H9 (cell line): ENCODE results near the gene EOMES. TPM values are rescaled to one million over a fixed set of nuclear protein-coding genes. Genes with fewer than 3 reads are reported as not detected.

ENCODE experiments used
- DNase-seq: peaks from one replicate; pipeline ENCODE4 v3.0.0-alpha.2; 2017
- H2AFZ ChIP-seq: one replicate; pipeline ENCODE4 v1.6.1; 2013; ENCODE audit warnings: mild to moderate bottlenecking, low read length, control low read depth, moderate library complexity
- H2AK5ac ChIP-seq: 2 replicates; pipeline ENCODE4 v1.6.1; 2013; ENCODE audit warnings: low read length, control low read depth, mixed read lengths; ENCODE audit not compliant: insufficient read length
- H2BK120ac ChIP-seq: one replicate; pipeline ENCODE4 v1.6.1; 2013; ENCODE audit warnings: low read depth, mild to moderate bottlenecking, low read length, control low read depth, inconsistent platforms; ENCODE audit not compliant: poor library complexity, severe bottlenecking
- H2BK12ac ChIP-seq: 2 replicates; pipeline ENCODE4 v1.6.1; 2013; ENCODE audit warnings: low read length, control low read depth, mixed read lengths, low read depth; ENCODE audit not compliant: insufficient read length
- H2BK15ac ChIP-seq: 2 replicates; pipeline ENCODE4 v1.6.1; 2013; ENCODE audit warnings: low read depth, low read length, control low read depth
- H2BK20ac ChIP-seq: one replicate; pipeline ENCODE4 v1.6.1; 2013; ENCODE audit warnings: low read depth, mild to moderate bottlenecking, low read length, control low read depth, inconsistent platforms; ENCODE audit not compliant: poor library complexity, severe bottlenecking
- H2BK5ac ChIP-seq: 2 replicates; pipeline ENCODE4 v1.6.1; 2013; ENCODE audit warnings: low read length, control low read depth, mixed read lengths; ENCODE audit not compliant: insufficient read length
- H3K14ac ChIP-seq: 2 replicates; pipeline ENCODE4 v1.6.1; 2013; ENCODE audit warnings: low read length, control low read depth; ENCODE audit not compliant: insufficient read depth
- H3K18ac ChIP-seq: 2 replicates; pipeline ENCODE4 v1.6.1; 2013; ENCODE audit warnings: low read depth, mild to moderate bottlenecking, mixed read lengths, low read length, control low read depth; ENCODE audit not compliant: insufficient read length
- H3K23ac ChIP-seq: 2 replicates; pipeline ENCODE4 v1.6.1; 2013; ENCODE audit warnings: low read length, control low read depth, mixed read lengths, low read depth; ENCODE audit not compliant: insufficient read length
- H3K23me2 ChIP-seq: 2 replicates; pipeline ENCODE4 v1.6.1; 2013; ENCODE audit warnings: low read depth, mild to moderate bottlenecking, mixed read lengths, low read length, control low read depth; ENCODE audit not compliant: insufficient read length, poor library complexity, severe bottlenecking
- H3K27ac ChIP-seq: 2 replicates; pipeline ENCODE4 v1.5.1; 2013; ENCODE audit warnings: low read length, control low read depth, mixed read lengths, low read depth; ENCODE audit not compliant: insufficient read length
- H3K27me3 ChIP-seq: 2 replicates; pipeline ENCODE4 v1.6.1; 2013; ENCODE audit warnings: low read length, control low read depth, inconsistent platforms; ENCODE audit not compliant: insufficient read depth
- H3K4ac ChIP-seq: 2 replicates; pipeline ENCODE4 v1.6.1; 2013; ENCODE audit warnings: low read depth, mild to moderate bottlenecking, control low read depth, inconsistent platforms, low read length, moderate library complexity
- H3K4me1 ChIP-seq: 2 replicates; pipeline ENCODE4 v1.6.1; 2013; ENCODE audit warnings: low read length, control low read depth, inconsistent platforms; ENCODE audit not compliant: insufficient read depth
- H3K4me2 ChIP-seq: 2 replicates; pipeline ENCODE4 v1.6.1; 2013; ENCODE audit warnings: low read length, control low read depth, mixed read lengths; ENCODE audit not compliant: insufficient read length, insufficient read depth
- H3K56ac ChIP-seq: 2 replicates; pipeline ENCODE4 v1.6.1; 2013; ENCODE audit warnings: low read depth, mild to moderate bottlenecking, mixed read lengths, low read length, control low read depth; ENCODE audit not compliant: insufficient read length
- H3K79me1 ChIP-seq: 2 replicates; pipeline ENCODE4 v1.6.1; 2013; ENCODE audit warnings: low read depth, mild to moderate bottlenecking, moderate library complexity, low read length, control low read depth, inconsistent platforms; ENCODE audit not compliant: insufficient read depth, poor library complexity, severe bottlenecking
- H3K79me2 ChIP-seq: 2 replicates; pipeline ENCODE4 v1.6.1; 2013; ENCODE audit warnings: low read length, control low read depth, inconsistent platforms; ENCODE audit not compliant: insufficient read depth
- H3K9ac ChIP-seq: 2 replicates; pipeline ENCODE4 v1.6.1; 2013; ENCODE audit warnings: low read length, control low read depth, mixed read lengths; ENCODE audit not compliant: insufficient read length; ENCODE audit errors: extremely low read depth
- H3K9me3 ChIP-seq: one replicate; pipeline ENCODE4 v1.6.1; 2013; ENCODE audit warnings: low read depth, low read length, inconsistent platforms; ENCODE audit not compliant: control insufficient read depth
- H3T11ph ChIP-seq: one replicate; pipeline ENCODE4 v1.6.1; 2013; ENCODE audit warnings: mild to moderate bottlenecking, low read length, control low read depth, inconsistent platforms
- H4K20me1 ChIP-seq: one replicate; pipeline ENCODE4 v1.6.1; 2013; ENCODE audit not compliant: control insufficient read depth, insufficient read length, insufficient read depth
- H4K5ac ChIP-seq: 2 replicates; pipeline ENCODE4 v1.6.1; 2013; ENCODE audit warnings: low read depth, mild to moderate bottlenecking, mixed read lengths, low read length, control low read depth; ENCODE audit not compliant: insufficient read length
- H4K8ac ChIP-seq: replicated peaks from 2 replicates; pipeline ENCODE4 v1.6.1; 2013; ENCODE audit warnings: low read length, control low read depth, mixed read lengths, low read depth; ENCODE audit not compliant: insufficient read length
- H4K91ac ChIP-seq: 2 replicates; pipeline ENCODE4 v1.6.1; 2013; ENCODE audit warnings: low read depth, mild to moderate bottlenecking, moderate library complexity, mixed read lengths, low read length, control low read depth; ENCODE audit not compliant: insufficient read length
- H3K27ac Mint-ChIP-seq, 3 experiments: 2 replicates in 2 of 3; 3 replicates in 1 of 3; pipeline ENCODE4 v1.8.0; 2020 to 2021; ENCODE audit warnings: mixed read lengths in 3 of 3, mild to moderate bottlenecking in 1 of 3, moderate library complexity in 1 of 3
- H3K27me3 Mint-ChIP-seq: 2 replicates; pipeline ENCODE4 v1.8.0; 2021; ENCODE audit warnings: low read depth, mild to moderate bottlenecking, moderate library complexity, mixed read lengths
- H3K36me3 Mint-ChIP-seq, 3 experiments: 2 replicates in 2 of 3; 3 replicates in 1 of 3; pipeline ENCODE4 v1.8.0; 2020 to 2021; ENCODE audit warnings: low read depth in 3 of 3, mixed read lengths in 3 of 3; ENCODE audit not compliant: insufficient read depth in 1 of 3
- H3K4me1 Mint-ChIP-seq, 2 experiments: 2 replicates each; pipeline ENCODE4 v1.8.0; 2020; ENCODE audit warnings: mixed read lengths in 2 of 2
- H3K4me3 Mint-ChIP-seq, 2 experiments: 2 replicates in 1 of 2; 3 replicates in 1 of 2; pipeline ENCODE4 v1.8.0; 2020 to 2021; ENCODE audit warnings: mild to moderate bottlenecking in 2 of 2, mixed read lengths in 2 of 2, moderate library complexity in 1 of 2
- H3K9me3 Mint-ChIP-seq, 2 experiments: 2 replicates in 1 of 2; 3 replicates in 1 of 2; pipeline ENCODE4 v1.8.0; 2020; ENCODE audit warnings: mild to moderate bottlenecking in 2 of 2, mixed read lengths in 2 of 2, moderate library complexity in 1 of 2
- CTCF ChIP-seq: fragments of 200-600 bp; sonication (generic); conservative IDR thresholded peaks from 3 replicates; pipeline ENCODE4 v1.8.0; 2021; ENCODE audit warnings: antibody characterized with exemption, mild to moderate bottlenecking
- WGBS: extraction: QIAGEN DNeasy Blood & Tissue Kit; methylation state at CpG from one replicate; pipeline ENCODE4 v1.1.7; 2013; ENCODE audit warnings: missing lambda C conversion rate, low lambda C conversion rate, mixed read lengths; ENCODE audit not compliant: insufficient read length; ENCODE audit errors: extremely low coverage; 5-methylcytosine and 5-hydroxymethylcytosine counted together
- total RNA-seq: library from RNA; stranded (reverse); gene quantifications from 2 replicates; pipeline ENCODE4 v1.2.1, GENCODE V29; 2021

EOMES gene
- total RNA-seq, 1 experiment from 2014 or later: 1.7 TPM

- no peak overlapping the region for H3K4me2 ChIP-seq
These were observed 36.0 kb upstream of the EOMES start for GRCh38 chr3:27758083-27758482.

More at GRCh38 chr3:27758083-27758482, 36.0 kb upstream of the EOMES start:
- Histone ChIP-seq H2BK120ac (no peak overlapping the region), H4K8ac (no peak overlapping the region), H3T11ph (no peak overlapping the region), H3K9me3 (no peaks in the 10 kb centered on the region), H4K20me1 (no peaks in the 10 kb centered on the region), H3K9ac (no peak overlapping the region), H2AK5ac (no peak overlapping the region), H3K23me2 (no peaks in the 10 kb centered on the region), H3K23ac (no peak overlapping the region), H3K4ac (no peak overlapping the region), H2BK12ac (no peak overlapping the region), H3K14ac (no peak overlapping the region), H3K27ac (no peak overlapping the region), H2BK5ac (no peak overlapping the region), H3K18ac (no peak overlapping the region), H3K56ac (no peak overlapping the region), H3K79me1 (no peaks in the 10 kb centered on the region), H3K27me3 (no peaks in the 10 kb centered on the region), H4K91ac (no peak overlapping the region), H2AFZ (no peak overlapping the region), H2BK15ac (no peak overlapping the region), H4K5ac (no peak overlapping the region), H2BK20ac (no peak overlapping the region), H3K79me2 (no peaks in the 10 kb centered on the region), H3K4me1 (no peaks in the 10 kb centered on the region)
- DNase-seq: no peak
- no peaks in the 10 kb centered on the region; the same call in 1 of the 2 replicates for H3K27me3 Mint-ChIP-seq
- H3K4me3 Mint-ChIP-seq: no peak overlapping the region
- no peak for TF ChIP-seq CTCF
- no peak overlapping the region for H3K27ac Mint-ChIP-seq
- H3K4me1 Mint-ChIP-seq: peaks cover 0 to 3% of the 10 kb centered on the region in 2 experiments; a peak in 1 of 4 replicates
- no peaks in the 10 kb centered on the region for H3K36me3 Mint-ChIP-seq
- no CpG with 5 or more reads among the region's 1 CpG for WGBS
- no peaks in the 10 kb centered on the region; a peak in 1 of 5 replicates for H3K9me3 Mint-ChIP-seq
